Gastrocnemius medialis (tissue), 4 donors: ENCODE data around the gene MINPP1. TPM values are rescaled to one million over a fixed set of nuclear protein-coding genes. Genes with fewer than 3 reads are reported as not detected.

Source experiments
- ATAC-seq, 2 donors: fragments of 150-250 bp; one replicate each; pipeline ENCODE4 v1.9.1; 2016
- DNase-seq, 2 donors: peaks; one replicate each; pipeline ENCODE4 v3.0.0-alpha.2; 2019
- H3K27ac ChIP-seq, 4 donors: fragments of 200-600 bp; sonication (generic); 1 replicate in 1 of 4; 2 replicates in 3 of 4; pipeline ENCODE4 v1.5.1; 2016 to 2018; ENCODE audit warnings: mild to moderate bottlenecking in 2 of 4, moderate library complexity in 1 of 4
- H3K27me3 ChIP-seq, 3 donors: fragments of 200-600 bp; sonication (generic) in 2 of 3; 1 replicate in 1 of 3; 2 replicates in 2 of 3; pipeline versions ENCODE4 v1.5.1 to v1.6.0; 2016 to 2019; ENCODE audit warnings: mild to moderate bottlenecking in 1 of 3, moderate library complexity in 1 of 3
- H3K36me3 ChIP-seq, 2 donors: fragments of 200-600 bp; sonication (generic) in 1 of 2; one replicate each; pipeline ENCODE4 v1.5.1; 2017 to 2018
- H3K4me1 ChIP-seq, 2 donors: fragments of 200-600 bp; sonication (generic) in 1 of 2; one replicate each; pipeline ENCODE4 v1.5.1; 2016 to 2017; ENCODE audit warnings: mild to moderate bottlenecking in 2 of 2
- H3K4me3 ChIP-seq, 4 donors: fragments of 200-600 bp; sonication (generic) in 3 of 4; 1 replicate in 1 of 4; 2 replicates in 3 of 4; pipeline ENCODE4 v1.5.1; 2016 to 2019; ENCODE audit warnings: mild to moderate bottlenecking in 2 of 4
- H3K9me3 ChIP-seq, 3 donors: fragments of 200-600 bp; sonication (generic) in 2 of 3; 1 replicate in 1 of 3; 2 replicates in 2 of 3; pipeline ENCODE4 v1.5.1; 2016 to 2019
- CTCF ChIP-seq, 5 experiments: fragments of 450-650 bp in 3 of 5; fragments of 200-600 bp in 2 of 5; sonication (generic) in 2 of 5; IDR thresholded peaks in 4 of 5; conservative IDR thresholded peaks in 1 of 5; 1 replicate in 4 of 5; 2 replicates in 1 of 5; pipeline ENCODE4 v1.5.1; 2016 to 2019; ENCODE audit warnings: antibody characterized with exemption in 5 of 5, mild to moderate bottlenecking in 3 of 5, moderate library complexity in 3 of 5
- POLR2A ChIP-seq, 2 donors: fragments of 450-650 bp; IDR thresholded peaks; one replicate each; pipeline ENCODE4 v1.6.1; 2017; ENCODE audit warnings: antibody characterized with exemption in 2 of 2, mild to moderate bottlenecking in 2 of 2, moderate library complexity in 2 of 2
- in situ Hi-C, 4 donors: fragments of 200-750 bp; cut with MboI; loops; one replicate each; pipeline versions ENCODE4 v1.15.0 to v1.8.0; 2017; ENCODE audit warnings: low sequenced_read_pairs in 4 of 4
- intact Hi-C: fragments of 100-400 bp; cut with DNase I; formaldehyde crosslinking; loops from one replicate; pipeline ENCODE4 v1.15.1; 2023; ENCODE audit warnings: low total_unique reads
- total RNA-seq, 4 donors: library from RNA; depleted of rRNA; stranded (reverse); fragments of >200 nt; gene quantifications; one replicate each; pipeline versions ENCODE4 v1.1.0 to v1.2.3, GENCODE V29; 2016

Gene MINPP1
- total RNA-seq, 4 donors from 2014 or later, result 6.9 to 7.1 (median 7.0) TPM

- TF ChIP-seq CTCF (IDR thresholded peaks at IDR 0.05 in 4 of 5, conservative IDR thresholded peaks at IDR 0.05 in 1 of 5), result no peak
- TF ChIP-seq POLR2A (IDR thresholded peaks at IDR 0.05), result no peak
Observed at GRCh38 chr10:87546210-87546609, 41.5 kb downstream of the MINPP1 start.

GRCh38 chr10:87546971-87547413 lies 42.3 kb downstream of the MINPP1 start:
- Histone ChIP-seq H3K4me3 (no peak overlapping the region), H3K4me1 (no peaks in the 10 kb centered on the region), H3K27me3 (no peaks in the 10 kb centered on the region), H3K27ac (no peak overlapping the region), H3K36me3 (peaks cover 0 to 20% of the 10 kb centered on the region in 2 donors), H3K9me3 (no peaks in the 10 kb centered on the region)
- DNase-seq (no peak), ATAC-seq (no peak)
- intact Hi-C loops, result no loop called here
- in situ Hi-C loops, result loop anchor here in 2 of 4 donors (25.0 kb wide), 1 partner anchor 215 kb away; no protein-coding TSS in a partner anchor
- TF ChIP-seq POLR2A (IDR thresholded peaks at IDR 0.05) (no peak), CTCF (IDR thresholded peaks at IDR 0.05 in 4 of 5, conservative IDR thresholded peaks at IDR 0.05 in 1 of 5) (no peak)

More at GRCh38 chr10:87546210-87546609, 41.5 kb downstream of the MINPP1 start:
- Histone ChIP-seq H3K27ac (no peak overlapping the region), H3K36me3 (peaks cover 0 to 18% of the 10 kb centered on the region in 2 donors), H3K4me1 (no peaks in the 10 kb centered on the region), H3K9me3 (no peaks in the 10 kb centered on the region), H3K4me3 (no peak overlapping the region), H3K27me3 (no peaks in the 10 kb centered on the region)
- in situ Hi-C loops, result loop anchor here in 2 of 4 donors (25.0 kb wide), 1 partner anchor 216 kb away; no protein-coding TSS in a partner anchor
- intact Hi-C loops, result no loop called here
- DNase-seq (no peak), ATAC-seq (no peak)

GRCh38 chr10:87547734-87548311 lies 43.1 kb downstream of the MINPP1 start:
- Histone ChIP-seq H3K27ac (no peak overlapping the region), H3K36me3 (peaks cover 0 to 20% of the 10 kb centered on the region in 2 donors), H3K4me1 (no peaks in the 10 kb centered on the region), H3K9me3 (no peaks in the 10 kb centered on the region), H3K27me3 (no peaks in the 10 kb centered on the region), H3K4me3 (no peak overlapping the region)
- in situ Hi-C loops, result loop anchor here in 2 of 4 donors (25.0 kb wide), 1 partner anchor 214 kb away; no protein-coding TSS in a partner anchor
- intact Hi-C loops, result no loop called here
- ATAC-seq (no peak), DNase-seq (no peak)
- TF ChIP-seq POLR2A (IDR thresholded peaks at IDR 0.05), result no peak
- no peak for TF ChIP-seq CTCF (IDR thresholded peaks at IDR 0.05 in 4 of 5, conservative IDR thresholded peaks at IDR 0.05 in 1 of 5)

GRCh38 chr10:87550741-87551140 lies 46.0 kb downstream of the MINPP1 start:
- in situ Hi-C loops, result no loop called here
- no peak for ATAC-seq
- TF ChIP-seq CTCF (IDR thresholded peaks at IDR 0.05 in 4 of 5, conservative IDR thresholded peaks at IDR 0.05 in 1 of 5) (no peak), POLR2A (IDR thresholded peaks at IDR 0.05) (no peak)

More at GRCh38 chr10:87550741-87551140, 46.0 kb downstream of the MINPP1 start:
- Histone ChIP-seq H3K27me3 (no peaks in the 10 kb centered on the region), H3K27ac (no peak overlapping the region), H3K36me3 (peaks cover 0 to 16% of the 10 kb centered on the region in 2 donors), H3K4me3 (no peak overlapping the region), H3K9me3 (no peaks in the 10 kb centered on the region), H3K4me1 (no peaks in the 10 kb centered on the region)
- intact Hi-C loops, result no loop called here
- DNase-seq, result no peak
